ENCODE measurements around the gene NPAS2.

GRCh38 chr2:100821911-100822265 lies 1.9 kb downstream of the NPAS2 start:
- TF ChIP-seq POLR2A (IDR thresholded peaks at IDR 0.05) = no peak
- no peak for TF ChIP-seq CTCF (IDR thresholded peaks at IDR 0.05)

Data from adrenal gland (tissue), 5 donors.